CD4-positive, CD25-positive, alpha-beta regulatory T cell (primary cell): Measurements from ENCODE around the gene MGLL. TPM values are rescaled to one million over a fixed set of nuclear protein-coding genes. Genes with fewer than 3 reads are reported as not detected.

ENCODE experiments used
- ATAC-seq, 2 donors: fragments of 150-1000 bp; cut with Tn5 transposase; one replicate each; pipeline ENCODE4 v1.10.0; 2021; ENCODE audit warnings: low read depth in 2 of 2, moderate number of reproducible peaks in 2 of 2, moderate library complexity in 1 of 2
- DNase-seq, 3 donors: peaks; one replicate each; pipeline versions ENCODE4 v3.0.0 to v3.0.0-alpha.2; 2012 to 2022; ENCODE audit warnings: mixed read lengths in 1 of 3
- H3K27ac ChIP-seq: one replicate; pipeline ENCODE4 v1.7.0; 2013; ENCODE audit warnings: mild to moderate bottlenecking, low read length; ENCODE audit not compliant: insufficient read depth, poor library complexity, severe bottlenecking
- H3K27me3 ChIP-seq: one replicate; pipeline ENCODE4 v1.7.0; 2013; ENCODE audit warnings: low read length; ENCODE audit not compliant: control insufficient read depth, insufficient read depth
- H3K36me3 ChIP-seq: one replicate; pipeline ENCODE4 v1.7.0; 2013; ENCODE audit warnings: mild to moderate bottlenecking, low read length, moderate library complexity; ENCODE audit not compliant: control insufficient read depth, insufficient read depth
- H3K4me1 ChIP-seq: 2 replicates; pipeline ENCODE4 v1.7.0; 2013; ENCODE audit warnings: mild to moderate bottlenecking, low read length; ENCODE audit not compliant: insufficient read depth, control insufficient read depth, poor library complexity, severe bottlenecking
- H3K4me3 ChIP-seq: one replicate; pipeline ENCODE4 v1.7.0; 2013; ENCODE audit warnings: low read depth, mild to moderate bottlenecking, low read length, moderate library complexity
- H3K9me3 ChIP-seq, 2 experiments: 1 replicate in 1 of 2; 2 replicates in 1 of 2; pipeline ENCODE4 v1.7.0; 2013; ENCODE audit warnings: low read length in 2 of 2, mild to moderate bottlenecking in 1 of 2, moderate library complexity in 1 of 2; ENCODE audit not compliant: control insufficient read depth in 2 of 2
- H3K27ac Mint-ChIP-seq, 3 donors: one replicate each; pipeline ENCODE4 v1.8.0; 2020 to 2022; ENCODE audit warnings: mild to moderate bottlenecking in 3 of 3, mixed read lengths in 3 of 3, moderate library complexity in 2 of 3
- H3K27me3 Mint-ChIP-seq: one replicate; pipeline ENCODE4 v1.8.0; 2022; ENCODE audit warnings: mild to moderate bottlenecking, mixed read lengths
- H3K36me3 Mint-ChIP-seq: one replicate; pipeline ENCODE4 v1.8.0; 2020; ENCODE audit warnings: mixed read lengths
- H3K4me1 Mint-ChIP-seq, 4 donors: one replicate each; pipeline ENCODE4 v1.8.0; 2020 to 2022; ENCODE audit warnings: mixed read lengths in 4 of 4, mild to moderate bottlenecking in 1 of 4
- H3K4me3 Mint-ChIP-seq, 4 donors: one replicate each; pipeline ENCODE4 v1.8.0; 2020 to 2022; ENCODE audit warnings: mild to moderate bottlenecking in 4 of 4, mixed read lengths in 4 of 4, moderate library complexity in 3 of 4
- H3K9me3 Mint-ChIP-seq, 7 donors: one replicate each; pipeline ENCODE4 v1.8.0; 2020 to 2022; ENCODE audit warnings: mixed read lengths in 7 of 7, mild to moderate bottlenecking in 3 of 7, moderate library complexity in 2 of 7
- polyA plus RNA-seq, 4 donors: library from polyadenylated mRNA; unstranded; fragments of 300-500 nt; fragmentation: Illumina TruSeq; gene quantifications; one replicate each; pipeline ENCODE4 v1.2.3, GENCODE V29; 2021
- total RNA-seq: library from RNA; stranded (reverse); gene quantifications from one replicate; pipeline ENCODE4 v1.2.3, GENCODE V29; 2022

Gene MGLL
- total RNA-seq, result 1.7 TPM
- polyA plus RNA-seq, result 1 to 10 TPM in 1 of 4 donors, under 1 TPM in 1, not detected in 2; 0.06 to 1.4 TPM

DNA sequence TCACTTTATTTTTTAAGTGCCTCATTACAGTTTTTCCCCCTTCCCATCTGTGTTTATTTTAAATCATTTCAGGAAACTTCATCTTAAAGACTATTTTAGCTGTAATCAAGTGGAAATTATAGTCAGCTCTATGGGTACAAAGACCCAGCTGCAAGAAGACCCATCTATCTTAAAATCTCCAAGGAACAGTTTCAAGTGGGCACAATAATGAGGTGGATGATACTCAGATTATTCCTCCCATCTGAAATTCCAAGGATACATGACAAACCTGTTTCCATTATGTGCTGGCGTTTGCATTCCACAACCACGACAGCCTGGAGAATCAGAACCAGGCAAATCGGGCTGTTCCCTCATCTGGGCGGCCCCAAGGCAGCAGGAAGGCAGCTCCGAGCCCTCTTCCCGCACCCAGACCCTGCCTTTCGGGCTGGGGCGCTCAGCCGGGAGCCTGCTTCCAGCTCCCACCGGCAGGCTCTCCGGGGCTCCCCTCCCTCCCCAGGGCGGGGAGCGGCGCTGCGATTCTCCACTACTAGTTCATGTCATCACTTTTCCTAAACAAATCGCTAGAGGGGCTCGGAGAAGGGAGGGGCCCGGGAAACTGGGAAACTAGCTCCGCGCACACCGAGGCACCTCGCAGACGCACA is at the start of gene MGLL:
Gene MGLL (minus strand): TSS at position 475 of the 641 bp plus-strand sequence. CDS start 197 bp downstream, at position 278.
- H3K4me3 Mint-ChIP-seq, result peak within 1 kb of the TSS in 2 of 4 donors; percentile 56 to 79
- ATAC-seq, result no peak
- H3K4me3 ChIP-seq, result no peak within 1 kb of the TSS
- DNase-seq, result no peak
- H3K36me3 Mint-ChIP-seq, result no peaks in the 10 kb centered on the region
- peaks cover 5% of the 10 kb centered on the region for H3K4me1 ChIP-seq
- H3K4me1 Mint-ChIP-seq, result peaks cover 0 to 15% (median 8%) of the 10 kb centered on the region in 4 donors
- H3K9me3 Mint-ChIP-seq, result peaks cover 0 to 3% (median 0%) of the 10 kb centered on the region in 7 donors
- H3K27me3 ChIP-seq, result peaks cover 27% of the 10 kb centered on the region
- H3K36me3 ChIP-seq, result no peaks in the 10 kb centered on the region
- peak within 1 kb of the TSS in 1 of 3 donors; percentile 39 for H3K27ac Mint-ChIP-seq
- peaks cover 61% of the 10 kb centered on the region for H3K27me3 Mint-ChIP-seq
- H3K9me3 ChIP-seq, result no peaks in the 10 kb centered on the region
- no peak within 1 kb of the TSS for H3K27ac ChIP-seq

DNA sequence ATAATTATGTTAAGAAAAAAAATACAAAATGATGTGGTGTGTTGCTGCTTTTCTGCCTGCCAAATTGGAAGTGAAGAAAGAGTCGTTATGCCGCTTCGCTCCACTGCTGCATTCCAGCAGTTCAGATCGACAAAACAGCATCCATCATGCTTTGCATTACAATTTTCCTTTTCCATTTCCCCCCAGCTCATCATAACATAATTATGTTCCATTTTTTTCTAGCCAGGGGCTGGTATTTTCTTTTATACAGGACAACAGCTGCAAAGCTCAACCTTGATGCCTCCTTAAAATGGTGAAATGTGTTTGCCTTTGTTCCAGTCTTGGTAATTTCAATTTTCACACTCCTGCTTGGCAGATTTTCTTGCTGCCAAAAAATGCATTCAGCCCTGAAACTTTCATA is 47.8 kb upstream of the MGLL start:
- peaks cover 27% of the 10 kb centered on the region for H3K27me3 Mint-ChIP-seq
- no peaks in the 10 kb centered on the region for H3K9me3 ChIP-seq
- no peak overlapping the region for H3K4me3 ChIP-seq
- no peaks in the 10 kb centered on the region for H3K36me3 Mint-ChIP-seq
- no peak overlapping the region for H3K27ac Mint-ChIP-seq
- peaks cover 5% of the 10 kb centered on the region for H3K27me3 ChIP-seq
- no peaks in the 10 kb centered on the region for H3K36me3 ChIP-seq
- no peak for DNase-seq
- no peaks in the 10 kb centered on the region for H3K4me1 ChIP-seq
- H3K4me3 Mint-ChIP-seq, result no peak overlapping the region
- ATAC-seq, result no peak
- H3K9me3 Mint-ChIP-seq, result no peaks in the 10 kb centered on the region
- no peaks in the 10 kb centered on the region for H3K4me1 Mint-ChIP-seq
- H3K27ac ChIP-seq, result no peak overlapping the region

DNA sequence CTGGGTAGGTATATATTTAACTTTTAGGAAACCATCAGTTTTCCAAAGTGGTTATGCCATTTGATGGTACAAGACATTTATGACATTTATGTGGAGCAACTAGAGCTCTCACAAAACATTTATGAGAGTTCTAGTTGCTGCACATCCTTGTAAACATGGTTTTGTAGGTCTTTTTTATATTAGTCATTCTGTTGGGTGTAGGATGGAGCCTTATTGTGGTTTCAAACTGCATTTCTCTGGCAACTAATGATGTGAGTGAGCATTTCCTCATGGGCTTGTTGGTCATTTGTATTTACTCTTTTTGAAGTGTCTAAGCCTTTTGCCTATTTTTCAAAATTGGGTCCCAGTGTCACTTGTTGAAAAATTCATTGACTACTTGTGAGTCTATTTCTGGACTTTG is 45.7 kb upstream of the MGLL start:
- Histone ChIP-seq H3K9me3 (no peaks in the 10 kb centered on the region), H3K27me3 (peaks cover 5% of the 10 kb centered on the region), H3K4me1 (no peaks in the 10 kb centered on the region), H3K36me3 (no peaks in the 10 kb centered on the region), H3K4me3 (no peak overlapping the region), H3K27ac (no peak overlapping the region)
- no peak overlapping the region for H3K27ac Mint-ChIP-seq
- ATAC-seq (no peak), DNase-seq (no peak)
- peaks cover 19% of the 10 kb centered on the region for H3K27me3 Mint-ChIP-seq
- H3K36me3 Mint-ChIP-seq, result no peaks in the 10 kb centered on the region
- H3K4me1 Mint-ChIP-seq, result no peaks in the 10 kb centered on the region
- H3K4me3 Mint-ChIP-seq, result no peak overlapping the region
- H3K9me3 Mint-ChIP-seq, result no peaks in the 10 kb centered on the region

DNA sequence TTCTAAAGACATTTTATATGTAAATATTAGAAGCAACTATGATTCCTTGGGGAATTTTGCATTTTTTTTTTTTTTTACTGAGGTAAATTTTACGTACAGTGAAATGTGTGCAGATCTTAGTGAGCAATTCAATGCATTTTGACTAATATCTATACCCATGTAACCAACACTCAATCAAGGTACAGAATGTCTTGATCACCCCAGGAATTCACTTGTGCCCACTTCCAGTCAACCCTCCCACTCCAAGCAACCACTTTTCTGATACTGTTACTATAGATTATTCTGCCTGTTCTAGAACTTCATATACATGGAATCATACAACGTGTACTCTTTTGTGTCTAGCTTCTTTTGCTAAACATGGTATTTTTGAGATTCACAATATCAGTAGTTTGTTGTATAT is 45.1 kb upstream of the MGLL start:
- ATAC-seq (no peak), DNase-seq (no peak)
- Histone ChIP-seq H3K4me3 (no peak overlapping the region), H3K9me3 (no peaks in the 10 kb centered on the region), H3K36me3 (no peaks in the 10 kb centered on the region), H3K27me3 (peaks cover 5% of the 10 kb centered on the region), H3K4me1 (no peaks in the 10 kb centered on the region), H3K27ac (no peak overlapping the region)
- no peaks in the 10 kb centered on the region for H3K9me3 Mint-ChIP-seq
- H3K36me3 Mint-ChIP-seq, result no peaks in the 10 kb centered on the region
- no peaks in the 10 kb centered on the region for H3K4me1 Mint-ChIP-seq
- no peak overlapping the region for H3K27ac Mint-ChIP-seq
- no peak overlapping the region for H3K4me3 Mint-ChIP-seq
- peaks cover 16% of the 10 kb centered on the region for H3K27me3 Mint-ChIP-seq

DNA sequence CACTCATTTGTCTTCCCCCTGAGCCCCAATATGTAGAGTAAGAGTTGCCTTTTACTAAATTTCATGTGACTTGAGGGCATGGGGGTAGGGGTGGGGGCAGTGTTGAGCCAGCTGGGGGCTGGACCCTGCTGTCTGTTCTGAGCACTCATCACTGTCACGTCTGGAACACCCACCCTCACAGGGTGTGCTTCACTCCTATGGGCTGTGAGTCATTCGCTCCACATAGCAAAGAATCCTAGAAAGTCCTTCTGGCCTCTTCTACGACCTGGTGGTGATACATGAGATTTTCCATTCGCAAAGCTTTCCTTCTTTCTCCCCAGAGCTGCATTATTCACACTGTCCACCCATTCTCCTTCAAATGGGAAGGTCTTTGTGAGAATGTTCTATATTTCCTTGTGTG is 43.6 kb upstream of the MGLL start:
- Mint-ChIP-seq H3K27me3 (peaks cover 16% of the 10 kb centered on the region), H3K9me3 (no peaks in the 10 kb centered on the region), H3K4me3 (no peak overlapping the region), H3K4me1 (no peaks in the 10 kb centered on the region), H3K27ac (no peak overlapping the region), H3K36me3 (no peaks in the 10 kb centered on the region)
- H3K27me3 ChIP-seq, result peaks cover 5% of the 10 kb centered on the region
- DNase-seq (no peak), ATAC-seq (no peak)
- H3K27ac ChIP-seq, result no peak overlapping the region
- no peaks in the 10 kb centered on the region for H3K9me3 ChIP-seq
- no peak overlapping the region for H3K4me3 ChIP-seq
- no peaks in the 10 kb centered on the region for H3K4me1 ChIP-seq
- H3K36me3 ChIP-seq, result no peaks in the 10 kb centered on the region

DNA sequence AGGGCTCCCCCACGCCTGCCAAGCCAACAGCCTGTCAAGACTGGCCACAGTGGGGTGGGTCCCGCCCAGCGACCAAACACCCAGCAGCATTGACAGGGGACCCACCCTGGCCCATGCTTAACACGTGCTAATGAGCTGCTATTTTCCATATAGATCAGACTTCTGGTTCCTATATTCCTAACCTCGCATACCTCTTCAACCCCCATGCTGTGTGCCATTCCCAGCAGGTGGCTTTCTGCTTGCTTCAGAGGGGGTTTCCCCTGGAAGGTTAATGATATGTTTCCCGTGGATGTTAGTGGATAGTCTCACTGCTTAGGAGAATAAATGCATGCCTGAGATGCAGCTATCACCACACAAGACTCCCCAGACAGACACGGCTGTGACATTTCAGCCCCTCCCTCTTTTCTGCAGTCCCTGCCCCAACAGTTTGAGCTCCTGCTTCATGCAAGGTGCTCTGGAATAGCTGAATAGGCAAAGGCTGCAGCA is 37.9 kb upstream of the MGLL start:
- Histone ChIP-seq H3K27ac (no peak overlapping the region), H3K4me1 (no peaks in the 10 kb centered on the region), H3K27me3 (no peaks in the 10 kb centered on the region), H3K36me3 (no peaks in the 10 kb centered on the region), H3K4me3 (no peak overlapping the region), H3K9me3 (no peaks in the 10 kb centered on the region)
- Mint-ChIP-seq H3K27ac (no peak overlapping the region), H3K9me3 (no peaks in the 10 kb centered on the region), H3K27me3 (peaks cover 11% of the 10 kb centered on the region), H3K36me3 (no peaks in the 10 kb centered on the region), H3K4me3 (no peak overlapping the region), H3K4me1 (no peaks in the 10 kb centered on the region)
- no peak for ATAC-seq
- DNase-seq, result no peak

DNA sequence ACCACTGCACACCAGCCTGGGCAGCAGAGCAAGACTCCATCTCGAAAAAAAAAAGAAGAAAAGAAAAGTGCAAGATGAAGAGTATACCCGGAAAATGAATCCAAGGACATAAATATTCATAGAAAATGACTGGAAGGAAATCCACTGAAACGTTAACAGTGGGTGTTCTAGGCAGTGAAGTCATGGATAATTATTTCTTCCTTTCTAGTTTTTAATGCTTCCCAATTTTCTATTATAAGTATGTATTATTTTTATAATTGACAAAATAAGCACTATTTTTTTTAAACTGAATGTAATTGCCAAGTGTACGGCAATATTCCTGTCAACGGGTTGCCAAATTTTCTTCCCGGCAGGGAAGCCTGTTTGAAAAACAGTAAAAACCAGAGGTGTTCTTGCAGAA is 37.4 kb upstream of the MGLL start:
- Mint-ChIP-seq H3K27me3 (peaks cover 11% of the 10 kb centered on the region), H3K27ac (no peak overlapping the region), H3K9me3 (no peaks in the 10 kb centered on the region), H3K4me3 (no peak overlapping the region), H3K36me3 (no peaks in the 10 kb centered on the region), H3K4me1 (no peaks in the 10 kb centered on the region)
- ATAC-seq (no peak), DNase-seq (no peak)
- Histone ChIP-seq H3K4me3 (no peak overlapping the region), H3K27me3 (no peaks in the 10 kb centered on the region), H3K27ac (no peak overlapping the region), H3K36me3 (no peaks in the 10 kb centered on the region), H3K4me1 (no peaks in the 10 kb centered on the region), H3K9me3 (no peaks in the 10 kb centered on the region)

DNA sequence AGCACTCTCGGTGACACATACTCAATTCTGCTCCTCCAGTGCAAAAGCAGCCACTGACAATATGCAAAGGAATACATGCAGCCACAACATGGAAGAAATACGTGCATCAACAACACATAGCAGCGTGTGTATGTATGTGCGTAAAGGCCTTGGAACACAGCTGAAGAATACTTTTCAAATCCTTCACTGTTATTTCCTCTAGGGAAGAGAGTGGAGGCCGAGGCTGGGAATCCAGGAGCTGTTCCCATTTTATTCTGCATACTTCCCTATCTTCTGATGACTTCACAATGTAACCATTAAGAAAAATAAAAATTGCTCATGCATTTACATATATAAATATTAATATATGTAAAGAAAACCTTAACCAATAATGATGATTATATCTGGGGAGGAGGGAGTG is 36.6 kb upstream of the MGLL start:
- no peaks in the 10 kb centered on the region for H3K27me3 ChIP-seq
- H3K9me3 Mint-ChIP-seq, result no peaks in the 10 kb centered on the region
- DNase-seq, result no peak
- no peaks in the 10 kb centered on the region for H3K4me1 Mint-ChIP-seq
- H3K4me3 Mint-ChIP-seq, result no peak overlapping the region
- peaks cover 11% of the 10 kb centered on the region for H3K27me3 Mint-ChIP-seq
- H3K27ac Mint-ChIP-seq, result no peak overlapping the region
- H3K4me3 ChIP-seq, result no peak overlapping the region
- no peaks in the 10 kb centered on the region for H3K4me1 ChIP-seq
- H3K36me3 ChIP-seq, result no peaks in the 10 kb centered on the region
- ATAC-seq, result no peak
- H3K27ac ChIP-seq, result no peak overlapping the region
- no peaks in the 10 kb centered on the region for H3K36me3 Mint-ChIP-seq
- no peaks in the 10 kb centered on the region for H3K9me3 ChIP-seq
